K562 (cell line): ENCODE data around the gene SCYL1. TPM values are rescaled to one million over a fixed set of nuclear protein-coding genes. Genes with fewer than 3 reads are reported as not detected.

Source experiments
- E2F5 ChIP-seq: sonication (generic); formaldehyde crosslinking; IDR thresholded peaks from 2 replicates; pipeline ENCODE4 v1.8.0; 2022; ENCODE audit warnings: mild to moderate bottlenecking, missing genetic modification reagents
- ELF2 ChIP-seq: fragments of 250-450 bp; sonication (Bioruptor Pico); IDR thresholded peaks from 2 replicates; pipeline ENCODE4 v1.5.0; 2021; ENCODE audit warnings: mild to moderate bottlenecking
- HMG20B ChIP-seq: fragments of 250-450 bp; sonication (Bioruptor Pico); IDR thresholded peaks from 2 replicates; pipeline ENCODE4 v1.5.0; 2021; ENCODE audit warnings: mild to moderate bottlenecking
- HNRNPL ChIP-seq: fragments of 200-400 bp; formaldehyde crosslinking; IDR thresholded peaks from 2 replicates; pipeline ENCODE4 v1.6.1; 2017; ENCODE audit warnings: low read depth, mild to moderate bottlenecking, low read length
- HOMEZ ChIP-seq: fragments of 250-450 bp; sonication (Bioruptor Pico); IDR thresholded peaks from 2 replicates; pipeline ENCODE4 v1.4.0; 2020; ENCODE audit warnings: mild to moderate bottlenecking, moderate library complexity
- KHSRP ChIP-seq: fragments of 450-650 bp; IDR thresholded peaks from 2 replicates; pipeline ENCODE4 v1.6.1; 2017
- MECOM ChIP-seq: fragments of 250-450 bp; sonication (Bioruptor Pico); IDR thresholded peaks from 2 replicates; pipeline ENCODE4 v1.8.0; 2022; ENCODE audit warnings: inconsistent platforms
- MTF1 ChIP-seq: fragments of 250-450 bp; sonication (Bioruptor Pico); IDR thresholded peaks from 2 replicates; pipeline ENCODE4 v1.9.0; 2021; ENCODE audit warnings: moderate library complexity, mild to moderate bottlenecking, inconsistent platforms, borderline replicate concordance
- NFE2L1 ChIP-seq: fragments of 450-650 bp; IDR thresholded peaks from 2 replicates; pipeline ENCODE4 v1.6.1; 2016; ENCODE audit warnings: missing genetic modification characterization, low read depth, mild to moderate bottlenecking, missing compliant biosample characterization, moderate library complexity, borderline replicate concordance
- NFRKB ChIP-seq: fragments of 450-650 bp; IDR thresholded peaks from 2 replicates; pipeline ENCODE4 v1.6.1; 2016; ENCODE audit warnings: low read depth
- PHF20 ChIP-seq: fragments of 450-650 bp; IDR thresholded peaks from 2 replicates; pipeline ENCODE4 v1.6.1; 2018; ENCODE audit not compliant: partially characterized antibody
- POLR2AphosphoS5 ChIP-seq: IDR thresholded peaks from 2 replicates; pipeline ENCODE4 v1.6.1; 2011; ENCODE audit warnings: mild to moderate bottlenecking, low read depth, low read length, moderate library complexity; ENCODE audit not compliant: control insufficient read depth, insufficient read depth
- RBM15 ChIP-seq: fragments of 200-400 bp; formaldehyde crosslinking; IDR thresholded peaks from 2 replicates; pipeline ENCODE4 v1.6.1; 2018; ENCODE audit warnings: mild to moderate bottlenecking, low read length, moderate library complexity; ENCODE audit not compliant: insufficient read depth
- RBM22 ChIP-seq: fragments of 200-400 bp; formaldehyde crosslinking; IDR thresholded peaks from 2 replicates; pipeline ENCODE4 v1.6.1; 2018; ENCODE audit warnings: low read length, low read depth; ENCODE audit not compliant: poor library complexity, severe bottlenecking
- SMC3 ChIP-seq: conservative IDR thresholded peaks from 2 replicates; pipeline ENCODE4 v1.6.1; 2011; ENCODE audit warnings: low read depth, low read length, improper control_type of control experiment; ENCODE audit not compliant: insufficient read depth
- STAT5B ChIP-seq: fragments of 250-450 bp; sonication (Bioruptor Pico); IDR thresholded peaks from 2 replicates; pipeline ENCODE4 v1.8.0; 2021; ENCODE audit warnings: mild to moderate bottlenecking, inconsistent platforms
- TAF7 ChIP-seq: fragments of 450-650 bp; IDR thresholded peaks from 2 replicates; pipeline ENCODE4 v1.6.1; 2016; ENCODE audit warnings: missing genetic modification characterization, missing compliant biosample characterization
- TFAM ChIP-seq: fragments of 250-450 bp; sonication (Bioruptor Pico); conservative IDR thresholded peaks from 2 replicates; pipeline ENCODE4 v1.5.0; 2021; ENCODE audit warnings: mild to moderate bottlenecking, moderate library complexity
- TGIF2 ChIP-seq: sonication (generic); formaldehyde crosslinking; IDR thresholded peaks from 2 replicates; pipeline ENCODE4 v1.8.1; 2022; ENCODE audit warnings: mild to moderate bottlenecking, missing genetic modification reagents, moderate library complexity
- ZBTB1 ChIP-seq: sonication (generic); formaldehyde crosslinking; IDR thresholded peaks from 2 replicates; pipeline ENCODE4 v1.8.1; 2023; ENCODE audit warnings: missing genetic modification reagents, low read depth, mild to moderate bottlenecking, borderline replicate concordance
- ZNF124 ChIP-seq: sonication (generic); formaldehyde crosslinking; IDR thresholded peaks from 2 replicates; pipeline ENCODE4 v1.8.1; 2022; ENCODE audit warnings: missing genetic modification reagents
- polyA plus RNA-seq, 8 experiments: library from polyadenylated mRNA; depleted of rRNA in 4 of 8; stranded (reverse) in 5 of 8; unstranded in 3 of 8; fragments of >200 nt; fragmentation: Nextera tagmentation in 2 of 8; fragmentation: Illumina TruSeq in 1 of 8; extraction: Ambion mirVana in 2 of 8; extraction: Trizol in 1 of 8; gene quantifications; 2 replicates each; pipeline versions ENCODE4 v1.2.1 to v1.2.3, GENCODE V29; 2011 to 2014; ENCODE audit warnings: inconsistent platforms in 1 of 8, missing spikeins in 1 of 8
- total RNA-seq, 7 experiments: library from RNA; depleted of rRNA in 6 of 7; stranded (reverse); fragments of >200 nt in 6 of 7; fragmentation: Illumina TruSeq in 2 of 7; extraction: Trizol in 2 of 7; gene quantifications; 2 replicates each; pipeline versions ENCODE4 v1.2.1 to v1.2.3, GENCODE V29; 2011 to 2021; ENCODE audit warnings: low replicate concordance in 1 of 7
- TF ChIP-seq, protein P1 (sequence below): IDR thresholded peaks from 2 replicates; pipeline ENCODE4 v1.6.1; 2011; ENCODE audit warnings: borderline replicate concordance, low read depth, mild to moderate bottlenecking, moderate library complexity, low read length; ENCODE audit not compliant: insufficient read depth, poor library complexity, severe bottlenecking
- TF ChIP-seq, protein P2 (sequence below): fragments of 450-650 bp; formaldehyde crosslinking; IDR thresholded peaks from 2 replicates; pipeline ENCODE4 v1.4.0; 2020; ENCODE audit warnings: mild to moderate bottlenecking, mixed read lengths

Gene SCYL1
- total and polyA plus RNA-seq, 9 of the 15 experiments (the other 6 are each of a cell fraction or from before 2014, with no cell fraction given): 1.9 to 145 (median 57.6) TPM

- TF ChIP-seq SMC3 (no peak), RBM15 (no peak), STAT5B (CRISPR knock-in tag) (no peak), RBM22 (peak; percentile 98), TFAM (no peak), HNRNPL (peak; percentile 96), NFRKB (no peak), ZNF124 (CRISPR knock-in tag) (no peak), ZBTB1 (CRISPR knock-in tag) (no peak), KHSRP (no peak), TAF7 (tag) (no peak), HMG20B (CRISPR knock-in tag) (no peak), E2F5 (CRISPR knock-in tag) (no peak), MECOM (CRISPR knock-in tag) (no peak), PHF20 (no peak), HOMEZ (no peak), NFE2L1 (tag) (no peak), TGIF2 (CRISPR knock-in tag) (no peak), MTF1 (CRISPR knock-in tag) (no peak), POLR2AphosphoS5 (peak; percentile 12; the same call in 1 of the 2 replicates), ELF2 (0 out of 2 replicates have a peak, but pooled peaks have one; percentile 9)
- TF ChIP-seq, protein P1, sequence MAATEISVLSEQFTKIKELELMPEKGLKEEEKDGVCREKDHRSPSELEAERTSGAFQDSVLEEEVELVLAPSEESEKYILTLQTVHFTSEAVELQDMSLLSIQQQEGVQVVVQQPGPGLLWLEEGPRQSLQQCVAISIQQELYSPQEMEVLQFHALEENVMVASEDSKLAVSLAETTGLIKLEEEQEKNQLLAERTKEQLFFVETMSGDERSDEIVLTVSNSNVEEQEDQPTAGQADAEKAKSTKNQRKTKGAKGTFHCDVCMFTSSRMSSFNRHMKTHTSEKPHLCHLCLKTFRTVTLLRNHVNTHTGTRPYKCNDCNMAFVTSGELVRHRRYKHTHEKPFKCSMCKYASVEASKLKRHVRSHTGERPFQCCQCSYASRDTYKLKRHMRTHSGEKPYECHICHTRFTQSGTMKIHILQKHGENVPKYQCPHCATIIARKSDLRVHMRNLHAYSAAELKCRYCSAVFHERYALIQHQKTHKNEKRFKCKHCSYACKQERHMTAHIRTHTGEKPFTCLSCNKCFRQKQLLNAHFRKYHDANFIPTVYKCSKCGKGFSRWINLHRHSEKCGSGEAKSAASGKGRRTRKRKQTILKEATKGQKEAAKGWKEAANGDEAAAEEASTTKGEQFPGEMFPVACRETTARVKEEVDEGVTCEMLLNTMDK: no peak
- TF ChIP-seq, protein P2, sequence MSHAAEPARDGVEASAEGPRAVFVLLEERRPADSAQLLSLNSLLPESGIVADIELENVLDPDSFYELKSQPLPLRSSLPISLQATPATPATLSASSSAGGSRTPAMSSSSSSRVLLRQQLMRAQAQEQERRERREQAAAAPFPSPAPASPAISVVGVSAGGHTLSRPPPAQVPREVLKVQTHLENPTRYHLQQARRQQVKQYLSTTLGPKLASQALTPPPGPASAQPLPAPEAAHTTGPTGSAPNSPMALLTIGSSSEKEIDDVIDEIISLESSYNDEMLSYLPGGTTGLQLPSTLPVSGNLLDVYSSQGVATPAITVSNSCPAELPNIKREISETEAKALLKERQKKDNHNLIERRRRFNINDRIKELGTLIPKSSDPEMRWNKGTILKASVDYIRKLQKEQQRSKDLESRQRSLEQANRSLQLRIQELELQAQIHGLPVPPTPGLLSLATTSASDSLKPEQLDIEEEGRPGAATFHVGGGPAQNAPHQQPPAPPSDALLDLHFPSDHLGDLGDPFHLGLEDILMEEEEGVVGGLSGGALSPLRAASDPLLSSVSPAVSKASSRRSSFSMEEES (CRISPR knock-in tag): no peak
Observed at GRCh38 chr11:65502274-65502554, 22.7 kb upstream of the SCYL1 start (continued).
